Measurements from ENCODE around the gene EEF1G. TPM values are rescaled to one million over a fixed set of nuclear protein-coding genes. Genes with fewer than 3 reads are reported as not detected.

Gene EEF1G
- polyA plus RNA-seq, 2 of the 4 experiments (the other 2 are of a cell fraction): 1,570 to 1,728 TPM

DNA sequence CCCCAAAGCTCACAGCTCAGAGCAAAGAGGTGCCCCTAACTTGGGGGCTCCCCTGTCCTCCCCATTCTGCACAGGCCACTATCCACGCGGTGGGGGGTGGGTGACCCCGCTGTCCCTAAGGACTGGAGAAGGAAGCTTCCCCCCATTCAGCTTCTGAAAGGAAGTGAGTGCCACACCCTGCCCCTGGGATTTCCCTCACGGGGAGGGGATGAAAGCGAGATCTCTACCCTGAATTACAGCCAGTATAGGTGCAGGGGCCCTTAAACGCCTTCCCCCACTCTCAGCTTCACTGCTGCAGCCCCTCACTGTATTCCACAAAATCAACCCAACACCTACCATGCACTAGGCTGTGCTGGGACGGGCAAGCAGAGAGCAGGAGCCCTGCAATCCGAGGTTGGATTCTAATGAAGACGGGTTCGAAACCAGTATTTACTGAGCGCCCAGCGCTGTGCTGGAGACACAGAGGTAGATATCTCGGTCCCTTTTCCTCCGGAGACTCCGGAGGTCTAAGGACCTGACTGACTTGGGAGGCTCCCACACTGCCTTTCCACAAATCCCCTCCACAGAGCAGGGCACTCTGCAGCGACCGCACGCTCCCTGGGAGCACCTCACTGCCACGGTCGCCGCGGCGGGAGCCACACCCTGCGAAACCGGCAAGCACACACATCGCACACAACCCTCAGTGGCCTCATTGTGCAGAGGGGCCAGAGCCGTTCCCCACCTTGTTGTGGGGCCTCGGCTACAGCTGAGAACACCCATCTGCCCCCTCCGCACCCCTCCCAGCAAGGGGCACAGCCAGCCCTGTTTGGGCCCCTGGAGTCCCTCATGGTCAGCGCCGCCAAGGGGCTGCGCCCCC lies 28.9 kb downstream of the EEF1G start:
- Histone ChIP-seq H3K4me1 (peaks cover 75% of the 10 kb centered on the region), H3K4me3 (peak overlapping the region; percentile 96), H3K4me2 (peak overlapping the region; percentile 96), H3K27ac (peak overlapping the region; percentile 97 to 98), H3K9me3 (no peaks in the 10 kb centered on the region)
- FAIRE-seq (no peak), DNase-seq (ENCODE audit: low read depth in 1 of 2, low spot score in 1 of 2) (peak; percentile 48 to 49), ATAC-seq (peak; percentile 6 to 17; a peak in 4 of 6 replicates)
- WGBS (ENCODE audit: missing lambda C conversion rate): 4% methylated on average over 17 of the region's 32 CpGs
- CTCF ChIA-PET: interaction anchor here (0.8 to 14.5 kb wide), 12 partner anchors 9 to 165 kb away, joined by 3 to 322 read pairs (median 15); partner anchors contain the start of gene SCGB1A1
- no peak for TF ChIP-seq RARB (CRISPR knock-in tag; IDR thresholded peaks at IDR 0.05)
- TF ChIP-seq, protein P1, sequence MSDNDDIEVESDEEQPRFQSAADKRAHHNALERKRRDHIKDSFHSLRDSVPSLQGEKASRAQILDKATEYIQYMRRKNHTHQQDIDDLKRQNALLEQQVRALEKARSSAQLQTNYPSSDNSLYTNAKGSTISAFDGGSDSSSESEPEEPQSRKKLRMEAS (IDR thresholded peaks at IDR 0.05): 0 out of 2 replicates have a peak, but pooled peaks have one; percentile 2
- TF ChIP-seq CBX2 (IDR thresholded peaks at IDR 0.05; ENCODE audit: borderline replicate concordance, low read depth): no peak
- TF ChIP-seq ZNF302 (CRISPR knock-in tag; IDR thresholded peaks at IDR 0.05): no peak
- TF ChIP-seq ZFP36 (IDR thresholded peaks at IDR 0.05; ENCODE audit: borderline replicate concordance, partially characterized antibody): no peak
- TF ChIP-seq POLR2A (IDR thresholded peaks at IDR 0.05; ENCODE audit: low read length): no peak
- POLR2A ChIA-PET: interaction anchor here (0.7 to 1.8 kb wide), 4 partner anchors 16 to 150 kb away, joined by 5 to 9 read pairs (median 6); partner anchors contain the start of gene EEF1G

DNA sequence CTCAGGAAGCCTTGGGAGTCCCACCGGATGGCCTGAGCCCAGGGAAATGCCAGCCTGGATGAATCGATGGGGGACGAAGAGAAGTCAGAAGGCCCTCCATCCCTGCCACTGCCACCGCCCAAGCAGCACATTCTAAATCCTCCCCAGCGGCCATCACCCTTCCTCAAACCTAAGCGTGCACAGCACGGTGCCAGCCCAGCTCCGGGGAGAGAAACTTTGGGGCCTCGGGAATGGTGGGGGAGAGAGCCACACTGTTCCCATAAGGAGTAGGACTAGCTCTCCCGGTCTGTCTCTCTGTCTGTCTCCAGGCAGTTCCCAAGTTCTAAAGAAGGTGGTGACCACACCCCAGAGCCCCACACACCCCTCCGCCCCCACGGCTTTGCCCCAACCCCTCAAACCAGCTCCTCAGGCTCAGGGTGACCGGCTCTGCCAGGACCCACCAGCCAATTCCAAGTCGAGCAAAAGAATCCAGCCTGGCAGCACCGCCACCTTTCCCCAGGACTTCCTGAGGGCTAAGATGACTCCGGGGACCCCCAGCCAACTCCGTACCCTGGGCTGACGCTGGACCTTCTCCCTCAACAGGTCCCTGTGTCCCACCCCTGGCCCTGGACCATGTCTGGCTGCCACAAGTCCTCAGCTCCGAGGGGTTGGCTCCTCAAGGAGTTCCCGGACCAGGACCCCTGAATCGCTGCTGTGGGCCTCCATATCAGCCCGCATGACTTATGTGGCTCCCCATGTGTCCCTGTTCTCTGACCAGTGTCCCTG lies 29.8 kb downstream of the EEF1G start:
- FAIRE-seq (no peak), ATAC-seq (no peak), DNase-seq (ENCODE audit: low read depth in 1 of 2, low spot score in 1 of 2) (no peak)
- peaks cover 75% of the 10 kb centered on the region for H3K4me1 ChIP-seq
- H3K4me2 ChIP-seq: peak overlapping the region; percentile 96
- H3K9me3 ChIP-seq: no peaks in the 10 kb centered on the region
- CTCF ChIA-PET: interaction anchor here (0.8 to 14.5 kb wide), 30 partner anchors 8 to 204 kb away, joined by 3 to 322 read pairs (median 9); partner anchors contain the start of gene SCGB1A1
- TF ChIP-seq HDAC2 (IDR thresholded peaks at IDR 0.05): no peak
- TF ChIP-seq, protein P2, sequence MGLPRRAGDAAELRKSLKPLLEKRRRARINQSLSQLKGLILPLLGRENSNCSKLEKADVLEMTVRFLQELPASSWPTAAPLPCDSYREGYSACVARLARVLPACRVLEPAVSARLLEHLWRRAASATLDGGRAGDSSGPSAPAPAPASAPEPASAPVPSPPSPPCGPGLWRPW (IDR thresholded peaks at IDR 0.05): no peak
- TF ChIP-seq, protein P3, sequence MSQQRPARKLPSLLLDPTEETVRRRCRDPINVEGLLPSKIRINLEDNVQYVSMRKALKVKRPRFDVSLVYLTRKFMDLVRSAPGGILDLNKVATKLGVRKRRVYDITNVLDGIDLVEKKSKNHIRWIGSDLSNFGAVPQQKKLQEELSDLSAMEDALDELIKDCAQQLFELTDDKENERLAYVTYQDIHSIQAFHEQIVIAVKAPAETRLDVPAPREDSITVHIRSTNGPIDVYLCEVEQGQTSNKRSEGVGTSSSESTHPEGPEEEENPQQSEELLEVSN (IDR thresholded peaks at IDR 0.05; ENCODE audit: borderline replicate concordance, low read depth): no peak
- TF ChIP-seq, protein P4, sequence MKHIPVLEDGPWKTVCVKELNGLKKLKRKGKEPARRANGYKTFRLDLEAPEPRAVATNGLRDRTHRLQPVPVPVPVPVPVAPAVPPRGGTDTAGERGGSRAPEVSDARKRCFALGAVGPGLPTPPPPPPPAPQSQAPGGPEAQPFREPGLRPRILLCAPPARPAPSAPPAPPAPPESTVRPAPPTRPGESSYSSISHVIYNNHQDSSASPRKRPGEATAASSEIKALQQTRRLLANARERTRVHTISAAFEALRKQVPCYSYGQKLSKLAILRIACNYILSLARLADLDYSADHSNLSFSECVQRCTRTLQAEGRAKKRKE (CRISPR knock-in tag; IDR thresholded peaks at IDR 0.05; ENCODE audit: low read depth): no peak
- TF ChIP-seq CBX8 (IDR thresholded peaks at IDR 0.05): no peak
- TF ChIP-seq CHD2 (IDR thresholded peaks at IDR 0.05; ENCODE audit: low read length, partially characterized antibody): no peak
- no peak for TF ChIP-seq EP300 (IDR thresholded peaks at IDR 0.05)
- TF ChIP-seq SMC3 (IDR thresholded peaks at IDR 0.05): no peak
- no peak for TF ChIP-seq ZFP36 (IDR thresholded peaks at IDR 0.05; ENCODE audit: borderline replicate concordance, partially characterized antibody)
- TF ChIP-seq RARB (CRISPR knock-in tag; IDR thresholded peaks at IDR 0.05): no peak
- TF ChIP-seq JUN (IDR thresholded peaks at IDR 0.05): no peak
- no peak for TF ChIP-seq PHF8 (IDR thresholded peaks at IDR 0.05; ENCODE audit: borderline replicate concordance, low read depth)
- WGBS (ENCODE audit: missing lambda C conversion rate): 25% methylated on average over 19 of the region's 22 CpGs
- peak overlapping the region; percentile 96 for H3K4me3 ChIP-seq
- peak overlapping the region; percentile 97 to 98 for H3K27ac ChIP-seq
- POLR2A ChIA-PET: interaction anchor here (0.7 to 1.8 kb wide), 6 partner anchors 9 to 119 kb away, joined by 3 to 9 read pairs (median 5); partner anchors contain the start of gene EEF1G

Measured in A549 (cell line).